ENCODE data around the gene F10.

F10 gene

GRCh38 chr13:113125506-113126264 lies 3.1 kb downstream of the F10 start:
- Mint-ChIP-seq H3K27me3 (ENCODE audit: low read depth) (peaks cover 15% of the 10 kb centered on the region), H3K27ac (no peak overlapping the region), H3K4me3 (no peak overlapping the region), H3K36me3 (ENCODE audit: low read depth) (peaks cover 5% of the 10 kb centered on the region), H3K9me3 (no peaks in the 10 kb centered on the region), H3K4me1 (peaks cover 12% of the 10 kb centered on the region)
- no peak for TF ChIP-seq CTCF (IDR thresholded peaks at IDR 0.05; ENCODE audit: unreplicated experiment in 3 of 3)

- TF ChIP-seq CTCF (IDR thresholded peaks at IDR 0.05; ENCODE audit: unreplicated experiment in 3 of 3): no peak
- Mint-ChIP-seq H3K4me3 (no peak overlapping the region), H3K4me1 (peaks cover 12% of the 10 kb centered on the region), H3K36me3 (ENCODE audit: low read depth) (peaks cover 5% of the 10 kb centered on the region), H3K27ac (no peak overlapping the region), H3K27me3 (ENCODE audit: low read depth) (peaks cover 15% of the 10 kb centered on the region), H3K9me3 (no peaks in the 10 kb centered on the region)
These were observed 3.9 kb downstream of the F10 start for GRCh38 chr13:113126265-113127150.

- Mint-ChIP-seq H3K27me3 (ENCODE audit: low read depth) (peaks cover 8% of the 10 kb centered on the region), H3K4me1 (no peaks in the 10 kb centered on the region), H3K36me3 (ENCODE audit: low read depth) (peaks cover 5% of the 10 kb centered on the region), H3K27ac (no peak overlapping the region), H3K4me3 (no peak overlapping the region), H3K9me3 (no peaks in the 10 kb centered on the region)
- TF ChIP-seq CTCF (IDR thresholded peaks at IDR 0.05; ENCODE audit: unreplicated experiment in 3 of 3): no peak
These were observed 6.9 kb downstream of the F10 start for GRCh38 chr13:113129480-113129879.

DNA sequence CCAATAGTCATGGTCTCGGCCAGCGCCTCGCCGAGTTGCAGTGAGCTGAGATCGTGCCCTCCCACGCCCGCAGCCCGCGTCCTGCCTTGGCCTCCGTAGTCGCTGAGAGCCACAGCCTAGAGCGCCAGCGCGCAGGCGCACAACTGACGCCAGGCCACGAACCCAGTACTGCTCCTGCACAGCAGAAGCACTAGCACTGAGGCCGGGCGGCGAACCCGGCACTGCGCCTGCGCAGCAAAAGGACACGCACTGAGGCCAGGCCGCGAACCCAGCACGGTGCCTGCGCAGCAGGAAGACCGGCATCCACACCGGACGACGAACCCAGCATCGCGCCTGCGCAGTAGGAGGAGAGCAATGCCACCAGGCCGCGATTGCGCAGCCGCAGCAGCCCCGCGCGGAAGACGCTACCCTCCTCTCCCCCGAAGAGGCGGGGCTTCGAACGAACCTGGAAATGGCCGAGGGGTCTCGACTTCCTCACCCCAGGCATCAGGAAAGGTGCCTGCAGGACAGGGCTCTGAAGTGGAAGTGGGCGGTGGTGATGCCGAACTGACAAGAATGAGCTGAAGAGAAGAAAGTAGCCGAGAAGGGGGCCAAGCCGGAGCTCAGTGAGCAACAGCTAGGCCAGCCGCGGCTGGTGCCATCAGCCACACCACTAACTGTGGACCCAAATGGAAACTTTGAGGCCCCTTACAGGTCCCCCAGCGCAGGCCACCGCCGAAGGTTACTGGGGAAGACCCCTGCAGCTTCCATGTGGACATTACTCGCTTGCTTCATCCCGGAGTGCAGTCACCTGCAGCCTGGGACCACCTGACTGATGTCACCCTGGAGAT lies 7.5 kb downstream of the F10 start:
- Mint-ChIP-seq H3K4me1 (no peaks in the 10 kb centered on the region), H3K27me3 (ENCODE audit: low read depth) (peaks cover 8% of the 10 kb centered on the region), H3K4me3 (no peak overlapping the region), H3K27ac (no peak overlapping the region), H3K9me3 (no peaks in the 10 kb centered on the region), H3K36me3 (ENCODE audit: low read depth) (peaks cover 5% of the 10 kb centered on the region)
- no peak for TF ChIP-seq CTCF (IDR thresholded peaks at IDR 0.05; ENCODE audit: unreplicated experiment in 3 of 3)

GRCh38 chr13:113135281-113135760 lies 12.7 kb downstream of the F10 start:
- TF ChIP-seq CTCF (IDR thresholded peaks at IDR 0.05; ENCODE audit: unreplicated experiment in 3 of 3): no peak
- no peaks in the 10 kb centered on the region for H3K4me1 Mint-ChIP-seq
- no peak overlapping the region for H3K27ac Mint-ChIP-seq
- H3K4me3 Mint-ChIP-seq: no peak overlapping the region
- peaks cover 17% of the 10 kb centered on the region for H3K27me3 Mint-ChIP-seq (ENCODE audit: low read depth)
- H3K36me3 Mint-ChIP-seq (ENCODE audit: low read depth): no peaks in the 10 kb centered on the region
- no peaks in the 10 kb centered on the region for H3K9me3 Mint-ChIP-seq
